HepG2 (cell line): ENCODE measurements around the gene TM4SF1. TPM values are rescaled to one million over a fixed set of nuclear protein-coding genes. Genes with fewer than 3 reads are reported as not detected.

ENCODE experiments used
- AHDC1 ChIP-seq: sonication (generic); formaldehyde crosslinking; IDR thresholded peaks from 2 replicates; pipeline ENCODE4 v1.5.1; 2020; ENCODE audit warnings: mild to moderate bottlenecking, missing genetic modification reagents, borderline replicate concordance
- CBX1 ChIP-seq: IDR thresholded peaks from one replicate; pipeline ENCODE4 v1.6.1; 2016; ENCODE audit warnings: antibody characterized with exemption, low read depth
- MTF2 ChIP-seq: sonication (generic); formaldehyde crosslinking; IDR thresholded peaks from 2 replicates; pipeline ENCODE4 v1.5.0; 2020; ENCODE audit warnings: missing genetic modification reagents, borderline replicate concordance
- NPAS2 ChIP-seq: sonication (generic); formaldehyde crosslinking; IDR thresholded peaks from 2 replicates; pipeline ENCODE4 v1.8.0; 2022; ENCODE audit warnings: mild to moderate bottlenecking, missing genetic modification reagents, borderline replicate concordance
- TBX3 ChIP-seq: fragments of 450-650 bp; IDR thresholded peaks from 2 replicates; pipeline ENCODE4 v1.6.1; 2017; ENCODE audit warnings: antibody characterized with exemption, mild to moderate bottlenecking, inconsistent platforms, borderline replicate concordance
- U2AF2 ChIP-seq: fragments of 200-400 bp; formaldehyde crosslinking; IDR thresholded peaks from 2 replicates; pipeline ENCODE4 v1.6.1; 2017; ENCODE audit warnings: low read depth, mild to moderate bottlenecking, low read length
- YEATS4 ChIP-seq: sonication (generic); formaldehyde crosslinking; IDR thresholded peaks from 2 replicates; pipeline ENCODE4 v1.4.0; 2020; ENCODE audit warnings: missing genetic modification reagents, borderline replicate concordance
- ZNF407 ChIP-seq: sonication (generic); formaldehyde crosslinking; IDR thresholded peaks from one replicate; pipeline ENCODE4 v1.5.1; 2020; ENCODE audit warnings: mild to moderate bottlenecking, missing genetic modification reagents; ENCODE audit errors: not compliant biosample characterization
- polyA plus RNA-seq, 8 experiments: library from polyadenylated mRNA; depleted of rRNA in 3 of 8; stranded (reverse) in 7 of 8; unstranded in 1 of 8; fragments of >200 nt; fragmentation: Illumina TruSeq in 4 of 8; extraction: Trizol in 4 of 8; gene quantifications; 2 replicates each; pipeline versions ENCODE4 v1.2.1 to v1.2.3, GENCODE V29; 2011 to 2016; ENCODE audit warnings: low read depth in 4 of 8, missing spikeins in 1 of 8, mixed read lengths in 1 of 8; ENCODE audit not compliant: insufficient read depth in 1 of 8
- total RNA-seq, 5 experiments: library from RNA; depleted of rRNA; stranded (reverse); fragments of >200 nt; fragmentation: Illumina TruSeq; extraction: Trizol; gene quantifications; 2 replicates each; pipeline ENCODE4 v1.2.3, GENCODE V29; 2016; ENCODE audit warnings: low read depth in 1 of 5
- TF ChIP-seq, protein P1 (sequence below): IDR thresholded peaks from 2 replicates; pipeline ENCODE4 v1.6.1; 2016; ENCODE audit warnings: control low read depth
- TF ChIP-seq, protein P2 (sequence below): IDR thresholded peaks from 2 replicates; pipeline ENCODE4 v1.6.1; 2016; ENCODE audit warnings: low read depth, borderline replicate concordance

Gene TM4SF1
- total and polyA plus RNA-seq, 2 of the 13 experiments (the other 11 are each of a cell fraction or from before 2014, with no cell fraction given), result 431 to 1,359 TPM

- TF ChIP-seq ZNF407 (no peak), U2AF2 (no peak), MTF2 (no peak), CBX1 (no peak), AHDC1 (CRISPR knock-in tag) (no peak), TBX3 (no peak), YEATS4 (CRISPR knock-in tag) (no peak), NPAS2 (no peak)
- TF ChIP-seq, protein P1, sequence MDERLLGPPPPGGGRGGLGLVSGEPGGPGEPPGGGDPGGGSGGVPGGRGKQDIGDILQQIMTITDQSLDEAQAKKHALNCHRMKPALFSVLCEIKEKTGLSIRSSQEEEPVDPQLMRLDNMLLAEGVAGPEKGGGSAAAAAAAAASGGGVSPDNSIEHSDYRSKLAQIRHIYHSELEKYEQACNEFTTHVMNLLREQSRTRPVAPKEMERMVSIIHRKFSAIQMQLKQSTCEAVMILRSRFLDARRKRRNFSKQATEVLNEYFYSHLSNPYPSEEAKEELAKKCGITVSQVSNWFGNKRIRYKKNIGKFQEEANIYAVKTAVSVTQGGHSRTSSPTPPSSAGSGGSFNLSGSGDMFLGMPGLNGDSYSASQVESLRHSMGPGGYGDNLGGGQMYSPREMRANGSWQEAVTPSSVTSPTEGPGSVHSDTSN (CRISPR knock-in tag), result no peak
- TF ChIP-seq, protein P2, sequence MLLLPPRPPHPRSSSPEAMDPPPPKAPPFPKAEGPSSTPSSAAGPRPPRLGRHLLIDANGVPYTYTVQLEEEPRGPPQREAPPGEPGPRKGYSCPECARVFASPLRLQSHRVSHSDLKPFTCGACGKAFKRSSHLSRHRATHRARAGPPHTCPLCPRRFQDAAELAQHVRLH, result 0 out of 2 replicates have a peak, but pooled peaks have one; percentile 52
Observed at GRCh38 chr3:149393345-149394160, 16.1 kb upstream of the TM4SF1 start (continued).
